ENCODE results near the gene FBXO31.
"Not testable (repeated sequence)": the region's sequence is repeated elsewhere in the genome, so short reads cannot be mapped to it uniquely, and the experiment has no call there.

FBXO31 gene

DNA sequence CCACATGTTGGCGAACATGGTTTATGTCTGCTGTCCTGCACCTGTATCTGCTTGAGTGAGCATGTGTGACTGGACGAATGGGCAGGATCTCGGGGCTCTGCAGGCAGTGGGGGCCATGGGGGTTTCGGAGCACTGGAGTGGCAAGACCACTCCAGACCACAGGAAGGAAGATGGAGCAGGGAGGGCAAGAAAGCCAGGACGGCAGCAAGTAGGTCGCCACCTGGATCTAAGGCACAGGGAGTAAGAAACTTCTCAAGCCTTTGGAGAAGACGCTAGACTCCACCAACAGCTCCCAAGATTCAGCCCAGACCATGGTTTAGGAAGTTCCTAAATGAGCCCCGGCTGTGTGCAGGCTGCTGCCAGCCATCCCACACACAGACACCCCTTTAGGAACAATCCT, 33.5 kb downstream of the FBXO31 start:
- no peaks in the 10 kb centered on the region for H3K9me3 Mint-ChIP-seq (ENCODE audit: low read depth)
- no peaks in the 10 kb centered on the region for H3K36me3 Mint-ChIP-seq
- no peaks in the 10 kb centered on the region for H3K27me3 Mint-ChIP-seq
- H3K4me3 Mint-ChIP-seq: no peak overlapping the region
- peaks cover 13% of the 10 kb centered on the region for H3K4me1 Mint-ChIP-seq (ENCODE audit: low read depth)
- no peak overlapping the region for H3K27ac Mint-ChIP-seq

DNA sequence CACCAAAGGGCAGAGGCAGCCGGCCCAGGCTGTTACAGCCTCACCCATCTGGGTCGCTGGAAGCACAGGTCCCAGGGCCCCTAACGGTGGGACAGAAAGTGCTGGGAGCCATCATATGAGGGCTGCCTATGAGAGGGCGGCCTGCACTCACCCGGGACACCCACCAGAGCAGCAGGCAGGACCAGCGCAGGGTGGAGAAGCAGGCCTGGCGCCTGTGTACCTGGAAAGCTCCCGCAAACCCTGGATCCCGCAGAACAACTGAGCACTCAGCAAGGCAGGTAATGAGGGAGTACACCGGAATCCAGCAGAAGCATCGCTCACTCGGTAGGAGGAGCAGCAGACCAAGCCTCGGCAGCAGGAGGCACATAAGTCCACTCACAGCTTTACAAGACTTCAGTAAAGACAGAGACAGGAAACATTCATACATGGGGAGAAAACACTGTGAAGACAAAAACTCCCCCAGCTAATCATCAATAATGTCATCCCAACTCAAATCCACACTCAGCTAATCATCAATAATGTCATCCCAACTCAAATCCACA, 34.9 kb downstream of the FBXO31 start:
- Mint-ChIP-seq H3K4me1 (ENCODE audit: low read depth) (peaks cover 21% of the 10 kb centered on the region), H3K27ac (no peak overlapping the region), H3K36me3 (no peaks in the 10 kb centered on the region), H3K9me3 (ENCODE audit: low read depth) (no peaks in the 10 kb centered on the region), H3K27me3 (no peaks in the 10 kb centered on the region), H3K4me3 (no peak overlapping the region)

DNA sequence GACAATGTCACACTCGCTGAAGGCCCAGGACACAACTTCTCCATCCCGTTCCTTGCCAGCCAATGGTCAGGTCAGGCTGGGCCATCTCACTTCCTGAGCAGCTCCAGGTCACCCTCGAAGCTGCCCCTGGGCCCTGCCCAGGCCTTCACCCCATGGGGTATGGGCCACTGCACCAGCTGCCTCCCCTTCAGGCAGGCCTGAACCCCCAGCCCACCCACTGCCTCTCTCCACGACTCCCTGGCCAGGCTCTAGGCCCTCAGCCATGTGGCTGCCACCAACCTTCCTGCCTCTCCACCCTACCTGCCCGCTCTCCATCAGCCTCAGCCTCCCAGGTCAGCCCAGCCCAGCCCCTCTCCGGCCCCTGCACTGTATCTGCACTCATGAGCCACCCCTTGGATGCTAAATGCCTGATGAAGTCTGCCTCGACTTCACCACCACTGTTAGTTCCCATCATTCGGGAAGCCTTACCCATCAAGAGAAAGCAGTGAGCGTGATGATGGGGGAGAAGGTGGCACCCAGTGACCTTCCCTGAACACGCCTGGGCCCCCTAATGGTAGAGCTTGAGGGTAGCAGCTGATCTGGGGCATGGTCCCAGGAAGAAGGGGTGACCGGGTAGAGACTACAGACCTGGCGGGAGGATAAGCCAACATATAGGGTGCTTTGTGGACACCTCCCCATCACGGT, 35.5 kb downstream of the FBXO31 start:
- no peak overlapping the region for H3K4me3 Mint-ChIP-seq
- H3K9me3 Mint-ChIP-seq (ENCODE audit: low read depth): no peaks in the 10 kb centered on the region
- peaks cover 25% of the 10 kb centered on the region for H3K4me1 Mint-ChIP-seq (ENCODE audit: low read depth)
- H3K27ac Mint-ChIP-seq: no peak overlapping the region
- H3K36me3 Mint-ChIP-seq: peaks cover under 1% of the 10 kb centered on the region
- H3K27me3 Mint-ChIP-seq: no peaks in the 10 kb centered on the region

DNA sequence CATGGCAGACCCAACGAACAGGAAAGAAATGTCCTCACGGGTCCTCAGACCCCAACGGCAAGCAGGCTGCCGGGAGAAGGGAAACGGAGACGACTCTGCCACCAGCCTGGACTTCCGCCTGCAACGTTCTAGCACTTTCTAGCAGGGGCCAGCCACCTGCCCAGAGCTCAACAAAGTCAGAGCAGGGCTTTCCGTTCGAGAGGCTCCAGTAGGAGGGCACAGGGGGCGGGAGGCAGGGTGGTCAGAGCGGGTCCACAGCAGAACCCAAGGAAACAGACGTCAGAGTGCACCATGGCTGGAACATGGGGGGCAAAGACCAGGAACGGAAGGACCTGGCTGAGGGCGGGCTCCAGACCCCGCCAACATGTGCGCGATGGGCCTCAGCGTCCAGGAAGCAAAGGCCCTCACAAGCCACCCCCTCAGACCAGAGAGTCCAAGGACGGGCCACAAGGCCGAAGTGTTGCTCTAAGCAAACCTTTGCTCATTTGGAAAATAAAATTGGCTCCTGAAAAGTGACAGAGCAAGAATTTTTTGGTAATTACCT, 37.0 kb downstream of the FBXO31 start:
- Mint-ChIP-seq H3K4me3 (no peak overlapping the region), H3K27ac (peak overlapping the region; percentile 28), H3K4me1 (ENCODE audit: low read depth) (peaks cover 28% of the 10 kb centered on the region), H3K36me3 (peaks cover 2% of the 10 kb centered on the region), H3K9me3 (ENCODE audit: low read depth) (no peaks in the 10 kb centered on the region), H3K27me3 (no peaks in the 10 kb centered on the region)

DNA sequence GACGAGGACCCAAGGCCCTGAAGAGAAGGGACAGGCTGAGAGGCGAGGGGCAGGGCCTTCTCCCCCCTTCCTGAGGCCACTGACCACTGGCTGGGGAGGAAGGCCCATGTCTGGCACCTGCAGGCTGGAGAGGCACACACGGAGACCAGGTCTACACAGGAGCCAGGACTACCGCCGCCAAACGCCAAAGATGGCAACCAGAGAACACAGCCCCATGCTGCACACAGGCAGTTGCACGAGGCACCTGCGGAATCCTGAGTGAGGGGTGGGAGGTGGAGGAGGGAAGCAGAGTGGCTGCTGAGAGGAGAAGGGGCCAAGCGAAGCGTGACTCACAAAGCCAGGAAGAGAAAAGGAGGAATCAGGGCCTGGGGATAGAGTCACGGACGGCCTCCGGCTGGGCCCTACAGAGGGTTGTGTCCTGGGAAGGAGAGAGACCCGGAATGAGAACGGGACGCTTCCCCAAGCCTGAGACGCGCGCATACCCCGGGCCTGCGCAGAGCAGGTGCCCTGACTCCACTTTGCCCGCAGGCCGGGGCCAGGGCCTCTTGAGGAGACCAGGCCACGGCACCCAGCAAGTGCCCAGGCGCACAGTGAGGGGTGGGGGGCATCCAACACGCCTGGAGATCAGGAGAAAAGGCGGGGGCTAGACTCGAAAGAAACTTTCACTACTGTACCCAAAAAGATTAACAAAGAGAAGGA, 37.7 kb downstream of the FBXO31 start:
- Mint-ChIP-seq H3K27me3 (no peaks in the 10 kb centered on the region), H3K36me3 (peaks cover 2% of the 10 kb centered on the region), H3K9me3 (ENCODE audit: low read depth) (no peaks in the 10 kb centered on the region), H3K4me1 (ENCODE audit: low read depth) (peaks cover 30% of the 10 kb centered on the region), H3K4me3 (peak overlapping the region; percentile 59), H3K27ac (peak overlapping the region; percentile 92)

DNA sequence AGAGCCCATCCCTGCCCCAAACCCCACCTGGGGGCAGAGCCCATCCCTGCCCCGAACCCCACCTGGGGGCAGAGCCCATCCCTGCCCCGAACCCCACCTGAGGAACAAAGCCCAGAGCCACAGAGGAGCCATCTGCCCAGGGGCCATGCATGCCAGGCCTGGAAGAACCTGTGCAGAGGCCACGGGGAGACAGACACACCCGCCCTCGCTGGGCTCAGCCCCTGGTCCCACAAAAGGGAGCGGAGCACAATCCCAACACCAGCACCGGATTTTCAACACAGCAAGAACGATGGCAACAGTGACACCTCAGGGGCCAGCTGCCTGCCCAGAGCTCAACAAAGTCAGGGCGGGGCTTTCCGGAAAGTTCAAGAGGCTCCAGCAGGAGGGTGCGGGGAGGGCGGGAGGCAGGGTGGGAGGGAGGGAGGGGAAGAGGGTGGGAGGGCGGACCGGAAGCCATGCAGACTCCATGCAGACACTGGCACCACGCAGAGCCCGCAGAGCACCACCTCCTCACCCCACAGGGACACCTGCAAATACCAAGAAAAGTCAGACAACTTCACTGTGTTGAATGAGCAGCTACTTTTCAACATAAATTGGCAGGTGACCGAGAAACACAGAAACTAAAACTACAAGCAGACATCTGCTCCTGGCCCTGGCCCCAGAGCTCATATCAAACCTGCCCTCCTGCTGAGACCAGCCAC, 38.5 kb downstream of the FBXO31 start:
- Mint-ChIP-seq H3K9me3 (ENCODE audit: low read depth) (no peaks in the 10 kb centered on the region), H3K36me3 (peaks cover 2% of the 10 kb centered on the region), H3K4me3 (peak overlapping the region; percentile 59), H3K4me1 (ENCODE audit: low read depth) (peaks cover 28% of the 10 kb centered on the region), H3K27me3 (no peaks in the 10 kb centered on the region), H3K27ac (peak overlapping the region; percentile 92)

DNA sequence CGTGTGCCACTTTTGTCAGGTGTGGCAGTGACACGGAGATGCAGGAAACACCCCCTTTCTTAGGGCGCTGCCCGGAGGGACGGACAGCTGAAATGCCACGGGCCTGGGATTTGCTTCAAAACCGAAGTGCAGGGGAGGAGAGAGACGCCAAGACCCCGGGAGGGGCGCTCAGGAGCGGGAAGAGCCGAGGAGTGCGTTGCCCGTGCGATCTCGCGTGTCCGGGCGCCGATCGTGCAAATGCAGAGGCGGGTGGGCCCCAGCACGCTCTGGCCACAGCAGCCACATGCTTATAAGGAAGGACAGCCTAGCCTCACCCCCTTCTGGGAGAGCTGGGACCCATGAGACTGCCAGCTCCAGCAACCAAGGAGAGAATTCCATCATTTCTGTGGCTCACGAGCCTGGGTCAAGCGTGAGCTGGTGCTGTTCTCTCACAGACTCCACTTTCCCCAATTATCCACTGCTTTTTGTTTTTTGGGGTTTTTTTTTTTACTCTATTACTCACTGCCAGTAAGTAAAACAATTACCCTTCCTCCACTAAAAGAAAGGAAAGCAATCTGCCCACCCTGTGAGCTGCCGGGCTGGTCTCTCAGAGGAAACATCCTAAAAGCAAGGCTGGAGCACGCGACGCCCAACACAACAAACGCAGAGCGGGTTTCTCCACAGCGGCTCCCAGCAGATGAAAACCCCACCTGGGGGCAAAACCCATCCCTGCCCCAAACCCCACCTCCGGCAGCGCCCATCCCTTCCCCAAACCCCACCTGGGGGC, 39.2 kb downstream of the FBXO31 start:
- peak overlapping the region; percentile 54 for H3K27ac Mint-ChIP-seq
- H3K36me3 Mint-ChIP-seq: peaks cover 2% of the 10 kb centered on the region
- no peaks in the 10 kb centered on the region for H3K9me3 Mint-ChIP-seq (ENCODE audit: low read depth)
- no peaks in the 10 kb centered on the region for H3K27me3 Mint-ChIP-seq
- H3K4me1 Mint-ChIP-seq (ENCODE audit: low read depth): peaks cover 28% of the 10 kb centered on the region
- peak overlapping the region; percentile 5 for H3K4me3 Mint-ChIP-seq

DNA sequence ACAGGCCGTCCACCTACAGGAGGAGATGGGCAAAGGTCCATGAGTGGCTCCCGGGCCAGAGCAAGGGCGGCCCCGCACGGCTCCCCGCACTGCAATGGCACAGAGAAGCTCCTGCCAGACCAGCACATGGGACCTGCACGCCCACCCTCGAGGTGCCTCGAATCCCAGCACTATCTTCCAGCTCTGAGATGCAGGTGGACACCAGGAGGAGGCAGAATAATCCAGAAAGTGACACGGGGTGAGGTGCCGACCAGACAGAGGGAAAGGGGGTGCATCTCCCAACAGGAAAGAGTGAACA, 39.9 kb downstream of the FBXO31 start:
- Mint-ChIP-seq H3K9me3 (ENCODE audit: low read depth) (no peaks in the 10 kb centered on the region), H3K36me3 (peaks cover 2% of the 10 kb centered on the region), H3K4me3 (no peak overlapping the region), H3K27me3 (no peaks in the 10 kb centered on the region), H3K27ac (peak overlapping the region; percentile 54), H3K4me1 (ENCODE audit: low read depth) (peaks cover 25% of the 10 kb centered on the region)

DNA sequence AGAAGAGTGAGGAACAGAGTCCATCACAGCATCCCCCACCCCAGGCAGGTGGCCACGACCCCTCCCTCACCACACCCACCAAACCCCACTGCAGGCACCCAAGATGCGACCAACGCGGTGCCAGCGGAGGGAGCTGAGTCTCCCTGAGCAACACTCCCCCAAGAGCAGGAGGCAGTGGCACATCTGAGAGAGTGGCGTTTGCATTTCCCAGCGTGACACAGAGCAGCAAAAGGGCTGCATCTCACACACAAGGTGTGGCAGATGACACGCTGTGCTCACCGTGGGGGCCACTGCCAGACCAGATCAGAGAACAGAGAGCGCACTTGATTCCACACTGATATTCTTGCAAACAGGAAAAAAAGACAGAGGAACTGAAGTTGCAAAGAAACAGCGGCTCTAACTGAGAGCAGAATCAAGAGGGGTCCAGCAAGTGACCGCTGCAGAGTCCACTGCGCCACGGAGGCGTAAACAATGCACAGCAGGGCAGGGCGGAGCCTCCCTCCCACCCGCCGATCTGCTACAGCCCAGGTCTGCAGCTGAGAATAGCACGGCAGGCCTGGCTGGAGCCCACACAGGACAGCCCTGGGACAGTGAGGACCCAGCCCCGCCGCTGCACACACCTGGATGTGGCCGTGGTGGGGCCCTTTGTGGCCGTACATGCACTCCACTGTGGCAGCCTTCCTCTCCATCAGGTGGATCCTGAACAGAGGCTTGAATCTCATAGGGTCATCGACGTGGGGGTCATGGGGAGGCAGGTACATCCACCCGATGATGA, 40.4 kb downstream of the FBXO31 start:
- Mint-ChIP-seq H3K9me3 (ENCODE audit: low read depth) (no peaks in the 10 kb centered on the region), H3K27ac (no peak overlapping the region), H3K4me3 (peak overlapping the region; percentile 44), H3K36me3 (peaks cover 2% of the 10 kb centered on the region), H3K4me1 (ENCODE audit: low read depth) (peaks cover 25% of the 10 kb centered on the region), H3K27me3 (no peaks in the 10 kb centered on the region)

DNA sequence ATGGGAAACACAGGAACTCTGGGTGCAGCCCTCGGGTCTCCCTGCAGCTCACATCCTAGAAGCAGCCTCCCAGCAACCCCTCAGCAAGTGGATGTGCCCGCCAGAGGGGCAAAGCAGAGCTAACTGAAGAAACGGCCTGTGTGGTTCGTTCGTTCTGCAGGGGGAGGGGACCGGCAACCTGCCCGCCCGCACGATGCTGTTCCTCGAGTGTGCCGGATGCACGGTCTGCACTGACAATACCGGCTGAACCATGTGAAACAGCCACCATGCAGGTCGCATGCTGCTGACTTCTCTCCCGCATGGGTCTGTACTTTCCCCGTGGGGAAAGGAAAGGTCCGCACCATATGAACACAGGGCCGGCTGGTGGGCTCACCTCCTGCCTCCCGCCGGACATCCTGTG, 41.1 kb downstream of the FBXO31 start:
- Mint-ChIP-seq H3K4me1 (ENCODE audit: low read depth) (peaks cover 29% of the 10 kb centered on the region), H3K9me3 (ENCODE audit: low read depth) (no peaks in the 10 kb centered on the region), H3K36me3 (peaks cover 2% of the 10 kb centered on the region), H3K4me3 (no peak overlapping the region), H3K27me3 (no peaks in the 10 kb centered on the region), H3K27ac (no peak overlapping the region)

DNA sequence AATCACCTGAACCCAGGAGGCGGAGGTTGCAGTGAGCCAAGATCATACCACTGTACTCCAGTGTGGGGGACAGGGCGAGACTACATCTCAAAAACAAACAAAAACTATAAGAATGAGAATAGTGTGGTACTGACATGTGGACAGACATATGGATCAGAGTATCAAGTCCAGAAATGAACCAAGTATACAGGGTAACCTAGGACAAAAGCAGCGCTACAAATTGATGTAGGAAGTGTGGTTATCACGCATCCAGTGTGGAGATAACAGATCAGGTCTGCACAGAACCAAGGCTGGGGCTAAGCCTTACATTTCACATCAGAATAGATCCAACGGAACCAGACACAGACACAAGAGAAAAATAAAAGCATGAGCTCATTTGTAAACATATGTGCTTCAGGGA, 43.4 kb downstream of the FBXO31 start:
- Mint-ChIP-seq H3K36me3 (peaks cover 2% of the 10 kb centered on the region), H3K27me3 (no peaks in the 10 kb centered on the region), H3K4me3 (no peak overlapping the region), H3K27ac (no peak overlapping the region), H3K4me1 (ENCODE audit: low read depth) (peaks cover 34% of the 10 kb centered on the region), H3K9me3 (ENCODE audit: low read depth) (no peaks in the 10 kb centered on the region)

DNA sequence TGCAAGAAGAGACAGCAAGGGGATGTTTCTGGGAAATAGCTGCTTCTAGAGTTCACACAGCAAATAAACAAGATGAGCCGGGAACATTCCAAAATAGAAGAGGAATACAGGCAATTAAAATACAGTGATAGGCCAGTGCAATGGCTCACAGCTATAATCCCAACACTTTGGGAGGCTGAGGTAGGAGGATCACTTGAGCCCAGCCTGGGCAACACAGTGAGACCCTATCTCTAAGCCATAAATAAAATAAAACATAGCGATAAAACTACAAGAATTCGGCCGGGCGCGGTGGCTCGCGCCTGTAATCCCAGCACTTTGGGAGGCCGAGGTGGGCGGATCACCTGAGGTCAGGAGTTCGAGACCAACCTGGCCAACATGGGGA, 43.9 kb downstream of the FBXO31 start:
- H3K27ac Mint-ChIP-seq; H3K4me3 Mint-ChIP-seq; H3K9me3 Mint-ChIP-seq (ENCODE audit: low read depth); H3K36me3 Mint-ChIP-seq; H3K27me3 Mint-ChIP-seq: not testable (repeated sequence)
- peaks cover 34% of the 10 kb centered on the region for H3K4me1 Mint-ChIP-seq (ENCODE audit: low read depth)

DNA sequence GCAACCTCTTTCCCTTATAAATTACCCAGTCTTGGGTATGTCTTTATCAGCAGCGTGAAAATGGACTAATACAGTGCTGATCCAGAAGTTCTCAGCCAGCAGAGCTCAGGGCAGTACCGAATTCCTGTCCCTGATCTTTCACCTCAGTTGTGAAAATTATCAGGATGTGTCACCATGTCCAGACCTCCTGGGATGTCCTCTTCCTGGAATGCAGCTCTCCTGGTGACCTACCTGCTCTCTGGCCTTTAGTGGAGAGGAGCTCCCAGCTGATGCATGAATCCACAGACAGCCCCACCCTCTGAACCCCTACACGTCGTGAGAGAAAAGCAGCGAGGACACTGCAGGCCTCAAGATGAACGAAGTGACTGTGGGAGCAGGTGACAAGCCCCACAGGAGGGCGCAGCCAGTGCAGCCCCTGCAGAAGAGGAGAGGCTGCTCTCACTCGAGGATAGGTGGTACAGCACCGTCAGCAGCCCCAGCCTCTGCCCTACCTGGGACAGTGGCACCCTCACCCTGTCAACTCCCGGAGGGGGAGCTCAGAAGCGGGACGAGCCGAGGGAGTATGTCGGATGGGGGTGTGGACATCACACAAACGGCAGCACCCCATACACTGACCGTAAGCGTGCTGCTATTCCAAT, 44.4 kb downstream of the FBXO31 start:
- Mint-ChIP-seq H3K27me3 (no peaks in the 10 kb centered on the region), H3K9me3 (ENCODE audit: low read depth) (no peaks in the 10 kb centered on the region), H3K27ac (no peak overlapping the region), H3K4me1 (ENCODE audit: low read depth) (peaks cover 31% of the 10 kb centered on the region), H3K36me3 (peaks cover 2% of the 10 kb centered on the region), H3K4me3 (no peak overlapping the region)
